Measurements from ENCODE around the gene GABBR2. TPM values are rescaled to one million over a fixed set of nuclear protein-coding genes. Genes with fewer than 3 reads are reported as not detected.

The GABBR2 gene
- total RNA-seq, 1 donor from 2014 or later, result not detected

- H3K9me3 Mint-ChIP-seq (ENCODE audit: unreplicated experiment), result peaks cover 28% of the 10 kb centered on the region
- no peak overlapping the region for H3K4me3 Mint-ChIP-seq (ENCODE audit: unreplicated experiment)
- H3K4me1 Mint-ChIP-seq (ENCODE audit: unreplicated experiment), result peaks cover 3% of the 10 kb centered on the region
- no peak overlapping the region for H3K27ac Mint-ChIP-seq (ENCODE audit: unreplicated experiment)
- no peak for DNase-seq (ENCODE audit: extremely low spot score, unreplicated experiment)
- H3K36me3 Mint-ChIP-seq (ENCODE audit: unreplicated experiment), result no peaks in the 10 kb centered on the region
- peaks cover 14% of the 10 kb centered on the region for H3K27me3 Mint-ChIP-seq (ENCODE audit: unreplicated experiment)
- TF ChIP-seq, protein P1, sequence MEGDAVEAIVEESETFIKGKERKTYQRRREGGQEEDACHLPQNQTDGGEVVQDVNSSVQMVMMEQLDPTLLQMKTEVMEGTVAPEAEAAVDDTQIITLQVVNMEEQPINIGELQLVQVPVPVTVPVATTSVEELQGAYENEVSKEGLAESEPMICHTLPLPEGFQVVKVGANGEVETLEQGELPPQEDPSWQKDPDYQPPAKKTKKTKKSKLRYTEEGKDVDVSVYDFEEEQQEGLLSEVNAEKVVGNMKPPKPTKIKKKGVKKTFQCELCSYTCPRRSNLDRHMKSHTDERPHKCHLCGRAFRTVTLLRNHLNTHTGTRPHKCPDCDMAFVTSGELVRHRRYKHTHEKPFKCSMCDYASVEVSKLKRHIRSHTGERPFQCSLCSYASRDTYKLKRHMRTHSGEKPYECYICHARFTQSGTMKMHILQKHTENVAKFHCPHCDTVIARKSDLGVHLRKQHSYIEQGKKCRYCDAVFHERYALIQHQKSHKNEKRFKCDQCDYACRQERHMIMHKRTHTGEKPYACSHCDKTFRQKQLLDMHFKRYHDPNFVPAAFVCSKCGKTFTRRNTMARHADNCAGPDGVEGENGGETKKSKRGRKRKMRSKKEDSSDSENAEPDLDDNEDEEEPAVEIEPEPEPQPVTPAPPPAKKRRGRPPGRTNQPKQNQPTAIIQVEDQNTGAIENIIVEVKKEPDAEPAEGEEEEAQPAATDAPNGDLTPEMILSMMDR (IDR thresholded peaks at IDR 0.05), result no peak
Measured at GRCh38 chr9:98457726-98458370, 250.9 kb downstream of the GABBR2 start.

- peaks cover 14% of the 10 kb centered on the region for H3K27me3 Mint-ChIP-seq (ENCODE audit: unreplicated experiment)
- H3K4me1 Mint-ChIP-seq (ENCODE audit: unreplicated experiment), result peaks cover 3% of the 10 kb centered on the region
- TF ChIP-seq, protein P1 (IDR thresholded peaks at IDR 0.05), result no peak
- peaks cover 20% of the 10 kb centered on the region for H3K9me3 Mint-ChIP-seq (ENCODE audit: unreplicated experiment)
- H3K36me3 Mint-ChIP-seq (ENCODE audit: unreplicated experiment), result no peaks in the 10 kb centered on the region
- H3K27ac Mint-ChIP-seq (ENCODE audit: unreplicated experiment), result no peak overlapping the region
- H3K4me3 Mint-ChIP-seq (ENCODE audit: unreplicated experiment), result no peak overlapping the region
- DNase-seq (ENCODE audit: extremely low spot score, unreplicated experiment), result no peak
Measured at GRCh38 chr9:98456156-98456613, 252.6 kb downstream of the GABBR2 start.

GRCh38 chr9:98455256-98456155 lies 253.2 kb downstream of the GABBR2 start:
- DNase-seq (ENCODE audit: extremely low spot score, unreplicated experiment), result no peak
- no peaks in the 10 kb centered on the region for H3K36me3 Mint-ChIP-seq (ENCODE audit: unreplicated experiment)
- H3K27ac Mint-ChIP-seq (ENCODE audit: unreplicated experiment), result no peak overlapping the region
- TF ChIP-seq, protein P1 (IDR thresholded peaks at IDR 0.05), result no peak
- peaks cover 14% of the 10 kb centered on the region for H3K27me3 Mint-ChIP-seq (ENCODE audit: unreplicated experiment)
- H3K9me3 Mint-ChIP-seq (ENCODE audit: unreplicated experiment), result peaks cover 13% of the 10 kb centered on the region
- H3K4me3 Mint-ChIP-seq (ENCODE audit: unreplicated experiment), result no peak overlapping the region
- H3K4me1 Mint-ChIP-seq (ENCODE audit: unreplicated experiment), result peaks cover 3% of the 10 kb centered on the region

DNA sequence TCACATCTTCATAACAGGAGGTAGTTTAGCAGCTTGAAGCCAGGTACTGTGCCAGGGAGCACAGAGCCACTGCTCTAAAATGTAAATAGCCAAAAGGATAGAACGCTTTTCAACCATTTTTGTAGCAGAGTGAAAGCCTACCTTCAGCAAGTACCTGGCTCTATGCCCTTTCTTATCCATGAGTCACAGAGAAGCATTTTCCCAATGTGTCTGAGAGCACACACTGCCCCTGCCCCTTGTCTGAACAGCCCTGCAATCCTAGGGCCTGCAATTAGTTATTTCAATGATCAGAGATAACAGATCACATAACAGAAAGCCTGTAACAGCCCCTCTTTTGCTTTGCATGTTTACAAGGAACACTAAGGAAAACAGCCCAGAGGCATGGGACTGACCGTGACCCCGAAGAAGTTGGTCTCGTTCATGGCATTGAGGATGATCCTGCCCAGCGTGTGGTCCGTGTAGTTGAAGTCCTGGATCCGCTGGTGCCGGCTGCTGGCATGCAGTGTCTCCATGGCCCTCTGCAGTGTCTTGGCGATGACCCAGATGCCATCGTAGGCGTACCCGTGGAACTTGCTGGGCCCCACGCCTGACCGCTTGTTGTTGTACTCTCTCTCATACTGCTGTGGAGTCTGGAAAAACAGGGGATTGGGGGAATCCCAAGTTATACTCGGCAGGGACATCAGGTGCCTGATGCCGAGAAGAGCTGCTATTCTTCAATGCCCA lies 255.0 kb downstream of the GABBR2 start:
- Mint-ChIP-seq H3K4me1 (ENCODE audit: unreplicated experiment) (peaks cover 3% of the 10 kb centered on the region), H3K9me3 (ENCODE audit: unreplicated experiment) (peaks cover under 1% of the 10 kb centered on the region), H3K27me3 (ENCODE audit: unreplicated experiment) (peaks cover 14% of the 10 kb centered on the region), H3K27ac (ENCODE audit: unreplicated experiment) (no peak overlapping the region), H3K4me3 (ENCODE audit: unreplicated experiment) (no peak overlapping the region), H3K36me3 (ENCODE audit: unreplicated experiment) (no peaks in the 10 kb centered on the region)
- DNase-seq (ENCODE audit: extremely low spot score, unreplicated experiment), result no peak
- TF ChIP-seq, protein P1 (IDR thresholded peaks at IDR 0.05), result no peak
